Activated naive CD4-positive, alpha-beta T cell treated with anti-CD3 and anti-CD28 coated beads, Interleukin-2, amount 50 U/mL, for 24 hours (primary cell): Measurements from ENCODE around the gene HIPK4.

ENCODE experiments used
- H3K27ac Mint-ChIP-seq: one replicate; pipeline ENCODE4 v1.8.0; 2021; ENCODE audit warnings: mild to moderate bottlenecking, mixed read lengths
- H3K27me3 Mint-ChIP-seq: one replicate; pipeline ENCODE4 v1.8.0; 2021; ENCODE audit warnings: mixed read lengths
- H3K36me3 Mint-ChIP-seq: one replicate; pipeline ENCODE4 v1.8.0; 2021; ENCODE audit warnings: mixed read lengths
- H3K4me1 Mint-ChIP-seq: one replicate; pipeline ENCODE4 v1.8.0; 2021; ENCODE audit warnings: mixed read lengths
- H3K4me3 Mint-ChIP-seq: one replicate; pipeline ENCODE4 v1.8.0; 2021; ENCODE audit warnings: mild to moderate bottlenecking, mixed read lengths
- H3K9me3 Mint-ChIP-seq: one replicate; pipeline ENCODE4 v1.8.0; 2021; ENCODE audit warnings: mixed read lengths

Gene HIPK4

GRCh38 chr19:40407714-40408597, 18.0 kb upstream of the HIPK4 start:
- H3K4me3 Mint-ChIP-seq, result no peak overlapping the region
- no peak overlapping the region for H3K27ac Mint-ChIP-seq
- no peaks in the 10 kb centered on the region for H3K9me3 Mint-ChIP-seq
- no peaks in the 10 kb centered on the region for H3K27me3 Mint-ChIP-seq
- no peaks in the 10 kb centered on the region for H3K36me3 Mint-ChIP-seq
- H3K4me1 Mint-ChIP-seq, result peaks cover 22% of the 10 kb centered on the region

- Mint-ChIP-seq H3K9me3 (no peaks in the 10 kb centered on the region), H3K36me3 (no peaks in the 10 kb centered on the region), H3K27me3 (no peaks in the 10 kb centered on the region), H3K27ac (peak overlapping the region; percentile 25), H3K4me3 (peak overlapping the region; percentile 91), H3K4me1 (peaks cover 34% of the 10 kb centered on the region)
Measured at GRCh38 chr19:40403262-40403984, 13.4 kb upstream of the HIPK4 start.

- H3K27ac Mint-ChIP-seq, result no peak overlapping the region
Measured at GRCh38 chr19:40400559-40400958, 10.6 kb upstream of the HIPK4 start.

GRCh38 chr19:40398417-40399131, 8.6 kb upstream of the HIPK4 start:
- no peak overlapping the region for H3K4me3 Mint-ChIP-seq
- H3K4me1 Mint-ChIP-seq, result peaks cover 19% of the 10 kb centered on the region
- no peaks in the 10 kb centered on the region for H3K9me3 Mint-ChIP-seq
- H3K36me3 Mint-ChIP-seq, result no peaks in the 10 kb centered on the region
- no peaks in the 10 kb centered on the region for H3K27me3 Mint-ChIP-seq
- H3K27ac Mint-ChIP-seq, result no peak overlapping the region

More at GRCh38 chr19:40400559-40400958, 10.6 kb upstream of the HIPK4 start:
- H3K9me3 Mint-ChIP-seq, result no peaks in the 10 kb centered on the region
- H3K27me3 Mint-ChIP-seq, result no peaks in the 10 kb centered on the region
- no peaks in the 10 kb centered on the region for H3K36me3 Mint-ChIP-seq
- peaks cover 25% of the 10 kb centered on the region for H3K4me1 Mint-ChIP-seq
- H3K4me3 Mint-ChIP-seq, result no peak overlapping the region

DNA sequence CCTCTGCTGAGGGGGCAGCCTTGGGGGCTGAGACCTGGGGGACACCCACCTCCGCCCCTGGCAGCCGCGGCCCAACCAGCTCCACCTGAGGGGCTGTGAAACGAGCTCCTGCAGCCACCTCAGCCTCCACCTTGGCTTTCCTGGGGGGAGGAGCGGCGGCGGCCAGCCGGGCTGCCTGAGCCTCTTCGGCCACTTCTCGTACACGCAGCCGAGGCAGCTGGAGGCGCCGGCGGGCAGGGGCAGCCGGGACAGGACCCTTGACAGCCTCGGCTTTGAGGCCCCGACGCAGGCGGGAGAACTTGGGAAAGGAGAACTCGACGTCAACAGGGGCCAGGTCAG, 7.6 kb upstream of the HIPK4 start:
- H3K4me3 Mint-ChIP-seq, result no peak overlapping the region

DNA sequence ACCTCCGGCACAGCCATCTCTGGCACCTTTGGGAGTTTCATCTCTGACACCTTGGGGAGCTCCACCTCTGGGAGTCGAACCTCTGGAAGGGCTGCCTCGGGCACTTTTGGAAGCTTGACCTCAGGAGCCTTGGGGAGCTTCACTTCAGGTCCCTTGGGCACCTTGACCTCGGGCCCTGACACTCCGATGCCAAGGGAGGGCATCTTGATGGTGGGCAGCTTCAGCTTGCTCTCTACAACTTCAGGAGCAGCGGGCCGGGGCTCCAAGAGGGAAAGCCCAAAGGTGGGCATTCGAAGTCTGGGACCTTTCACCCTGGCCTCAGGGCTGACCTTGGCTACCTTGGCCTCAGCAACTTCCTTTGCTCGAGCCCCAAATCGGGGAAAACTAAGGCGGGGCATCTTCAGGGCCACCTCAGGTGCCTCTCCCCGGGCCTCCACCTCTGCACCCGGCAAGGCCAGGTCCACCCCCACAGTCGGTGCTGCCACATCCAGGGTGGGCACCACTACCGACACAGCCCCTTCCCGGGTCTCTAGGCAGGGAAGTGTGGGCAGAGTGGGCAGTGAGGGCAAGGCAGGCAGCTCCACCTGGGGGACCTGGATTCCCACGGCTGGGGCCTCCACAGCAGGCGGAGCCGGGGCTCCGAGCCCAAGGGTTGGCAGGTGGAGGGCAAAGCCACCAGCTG, 7.0 kb upstream of the HIPK4 start:
- Mint-ChIP-seq H3K9me3 (no peaks in the 10 kb centered on the region), H3K4me3 (no peak overlapping the region), H3K27ac (no peak overlapping the region), H3K4me1 (peaks cover 9% of the 10 kb centered on the region), H3K36me3 (no peaks in the 10 kb centered on the region), H3K27me3 (no peaks in the 10 kb centered on the region)

More for the DNA sequence above, 7.6 kb upstream of the HIPK4 start:
- no peak overlapping the region for H3K27ac Mint-ChIP-seq
- H3K27me3 Mint-ChIP-seq, result no peaks in the 10 kb centered on the region
- H3K36me3 Mint-ChIP-seq, result no peaks in the 10 kb centered on the region
- no peaks in the 10 kb centered on the region for H3K9me3 Mint-ChIP-seq
- peaks cover 9% of the 10 kb centered on the region for H3K4me1 Mint-ChIP-seq

GRCh38 chr19:40395956-40396355, 6.0 kb upstream of the HIPK4 start:
- Mint-ChIP-seq H3K4me3 (no peak overlapping the region), H3K9me3 (no peaks in the 10 kb centered on the region), H3K36me3 (no peaks in the 10 kb centered on the region), H3K27me3 (no peaks in the 10 kb centered on the region), H3K4me1 (peaks cover 9% of the 10 kb centered on the region), H3K27ac (no peak overlapping the region)

GRCh38 chr19:40394816-40395210, 4.8 kb upstream of the HIPK4 start:
- Mint-ChIP-seq H3K4me1 (peaks cover 9% of the 10 kb centered on the region), H3K9me3 (no peaks in the 10 kb centered on the region), H3K27me3 (no peaks in the 10 kb centered on the region), H3K4me3 (no peak overlapping the region), H3K36me3 (no peaks in the 10 kb centered on the region), H3K27ac (no peak overlapping the region)

GRCh38 chr19:40393894-40394815, 4.2 kb upstream of the HIPK4 start:
- Mint-ChIP-seq H3K9me3 (no peaks in the 10 kb centered on the region), H3K27me3 (no peaks in the 10 kb centered on the region), H3K4me1 (peaks cover 4% of the 10 kb centered on the region), H3K4me3 (no peak overlapping the region), H3K27ac (no peak overlapping the region), H3K36me3 (no peaks in the 10 kb centered on the region)

DNA sequence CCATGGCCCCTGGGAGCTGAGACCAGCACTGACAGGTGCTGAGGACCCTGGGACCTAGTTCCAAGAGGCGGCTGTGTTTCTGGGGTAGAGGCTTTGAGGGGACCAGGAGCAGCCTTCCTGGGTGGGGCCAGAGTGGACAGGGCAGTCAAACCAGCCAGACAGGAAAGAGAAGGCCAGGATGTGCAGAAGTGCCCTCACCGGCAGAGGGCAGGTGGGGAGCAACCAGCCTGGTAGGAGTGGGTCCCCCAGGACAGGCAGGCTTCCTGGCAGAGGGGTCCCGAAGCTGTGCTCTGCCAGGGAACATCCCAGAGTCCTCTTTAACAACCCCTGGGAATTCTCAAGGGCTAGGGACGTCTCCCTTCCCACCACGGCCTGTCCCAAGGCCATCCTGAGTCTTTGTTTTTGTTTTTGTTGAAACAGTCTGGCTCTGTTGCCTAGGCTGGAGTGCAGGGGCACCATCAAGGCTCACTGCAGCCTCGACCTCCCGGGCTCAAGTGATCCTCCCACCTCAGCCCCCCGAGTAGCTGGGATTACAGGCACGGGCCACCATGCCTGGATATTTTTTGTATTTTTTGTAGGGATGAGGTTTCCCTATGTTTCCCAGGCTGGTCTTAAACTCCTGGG, 3.0 kb upstream of the HIPK4 start:
- Mint-ChIP-seq H3K27me3 (no peaks in the 10 kb centered on the region), H3K9me3 (no peaks in the 10 kb centered on the region), H3K4me3 (no peak overlapping the region), H3K27ac (no peak overlapping the region), H3K36me3 (no peaks in the 10 kb centered on the region), H3K4me1 (no peaks in the 10 kb centered on the region)

GRCh38 chr19:40392123-40392522, 2.1 kb upstream of the HIPK4 start:
- no peak overlapping the region for H3K4me3 Mint-ChIP-seq
- no peak overlapping the region for H3K27ac Mint-ChIP-seq

GRCh38 chr19:40389404-40390083, 437 bp downstream of the HIPK4 start:
- Mint-ChIP-seq H3K36me3 (no peaks in the 10 kb centered on the region), H3K9me3 (no peaks in the 10 kb centered on the region), H3K27me3 (no peaks in the 10 kb centered on the region), H3K4me1 (no peaks in the 10 kb centered on the region), H3K4me3 (no peak overlapping the region), H3K27ac (no peak overlapping the region)

More at GRCh38 chr19:40392123-40392522, 2.1 kb upstream of the HIPK4 start:
- Mint-ChIP-seq H3K36me3 (no peaks in the 10 kb centered on the region), H3K9me3 (no peaks in the 10 kb centered on the region), H3K4me1 (no peaks in the 10 kb centered on the region), H3K27me3 (no peaks in the 10 kb centered on the region)

DNA sequence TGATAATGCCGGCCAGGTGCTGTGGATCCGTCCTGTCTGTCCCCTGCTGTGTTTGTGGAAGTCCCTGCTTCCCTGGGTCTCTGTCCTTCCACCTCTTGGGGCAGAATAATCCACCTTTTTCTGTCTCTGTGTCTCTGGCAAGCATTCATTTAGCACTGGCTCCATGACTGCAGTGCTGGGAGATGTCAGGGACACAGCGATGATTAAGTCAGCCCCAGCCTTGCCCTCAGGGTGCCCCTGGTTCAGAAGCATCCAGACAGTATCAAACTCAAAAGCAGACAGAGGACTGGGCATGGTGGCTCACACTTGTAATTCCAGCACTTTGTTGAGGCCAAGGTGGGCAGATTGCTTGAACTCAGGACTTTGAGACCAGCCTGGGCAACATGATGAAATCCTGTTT, 1.5 kb downstream of the HIPK4 start:
- Mint-ChIP-seq H3K4me1 (no peaks in the 10 kb centered on the region), H3K36me3 (no peaks in the 10 kb centered on the region), H3K27ac (no peak overlapping the region), H3K9me3 (no peaks in the 10 kb centered on the region), H3K27me3 (no peaks in the 10 kb centered on the region), H3K4me3 (no peak overlapping the region)

GRCh38 chr19:40387155-40387554, 2.8 kb downstream of the HIPK4 start:
- H3K27me3 Mint-ChIP-seq, result no peaks in the 10 kb centered on the region
- no peaks in the 10 kb centered on the region for H3K36me3 Mint-ChIP-seq
- no peaks in the 10 kb centered on the region for H3K9me3 Mint-ChIP-seq
- H3K4me3 Mint-ChIP-seq, result no peak overlapping the region
- H3K27ac Mint-ChIP-seq, result no peak overlapping the region
- no peaks in the 10 kb centered on the region for H3K4me1 Mint-ChIP-seq
